Myometrial cell (primary cell): ENCODE measurements around the gene ZNF730. TPM values are rescaled to one million over a fixed set of nuclear protein-coding genes. Genes with fewer than 3 reads are reported as not detected.

Experiments used
- total RNA-seq: library from RNA; depleted of rRNA; stranded (reverse); fragments of >200 nt; gene quantifications from 2 replicates; pipeline ENCODE4 v1.2.3, GENCODE V29; 2015

Gene ZNF730
- total RNA-seq, result under 0.01 TPM in 2 replicates

GRCh38 chr19:23116802-23117571 is at the start of gene ZNF730:
ZNF730 (plus strand) TSS chr19:23117025; CDS start chr19:23117174, 149 bp downstream.

Other genes with a start within 250 kb of the ZNF730 start
- not detected in 2 replicates for gene ZNF728, start 113.8 kb upstream of the ZNF730 start, total RNA-seq
- 0.86 and 1.8 TPM in 2 replicates for gene ZNF724, start 133.4 kb downstream of the ZNF730 start, total RNA-seq